ENCODE measurements around the gene DUSP7.

The DUSP7 gene

GRCh38 chr3:52020796-52021195, 35.6 kb downstream of the DUSP7 start:
- TF ChIP-seq REST (IDR thresholded peaks at IDR 0.05; ENCODE audit: insufficient read depth in 1 of 2, low read depth in 2 of 2, low read length in 2 of 2) (no peak), POLR2AphosphoS5 (IDR thresholded peaks at IDR 0.05; ENCODE audit: low read depth, low read length) (no peak), SIN3A (IDR thresholded peaks at IDR 0.05; ENCODE audit: borderline replicate concordance, insufficient read depth, low read length) (no peak), TAF1 (IDR thresholded peaks at IDR 0.05; ENCODE audit: borderline replicate concordance, insufficient read depth, low read length) (no peak)

DNA sequence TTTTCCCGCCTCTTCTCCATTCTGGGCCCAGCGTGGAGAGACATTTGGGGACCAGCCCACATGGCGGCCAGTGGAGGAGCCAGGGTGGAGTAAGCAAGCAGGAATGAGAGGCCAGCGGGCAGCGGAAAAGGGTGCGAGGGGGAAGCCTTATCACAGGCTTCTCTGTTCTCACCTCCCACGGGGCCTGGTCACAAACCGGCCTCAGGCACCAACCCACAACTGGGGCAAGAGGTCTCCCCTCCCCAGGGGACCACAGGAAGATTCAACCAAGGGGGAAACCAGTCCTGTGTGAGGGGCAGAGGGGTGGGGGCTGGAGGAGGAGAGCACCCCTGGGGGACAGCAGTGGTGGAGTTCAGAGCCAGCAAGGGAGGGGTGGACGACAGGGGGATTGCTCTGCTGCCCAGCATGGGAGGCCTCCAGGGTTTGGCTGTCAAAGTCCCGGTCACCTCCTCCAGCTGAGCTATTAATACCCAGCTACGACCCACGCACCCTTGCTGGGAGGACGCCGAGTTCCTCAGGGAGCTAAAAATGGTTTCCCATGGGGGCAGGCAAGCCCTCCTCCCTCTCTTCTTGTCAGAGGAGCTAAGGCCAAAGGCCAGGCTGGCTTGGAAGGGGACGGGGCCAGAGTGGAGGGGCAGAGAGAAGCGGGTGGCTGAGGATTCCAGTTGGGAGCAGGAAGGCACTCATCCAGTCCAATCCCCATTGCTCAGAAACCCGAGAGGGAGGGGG, 36.9 kb downstream of the DUSP7 start:
- TF ChIP-seq TAF1 (IDR thresholded peaks at IDR 0.05; ENCODE audit: borderline replicate concordance, insufficient read depth, low read length) (no peak), SIN3A (IDR thresholded peaks at IDR 0.05; ENCODE audit: borderline replicate concordance, insufficient read depth, low read length) (no peak), POLR2AphosphoS5 (IDR thresholded peaks at IDR 0.05; ENCODE audit: low read depth, low read length) (no peak), REST (IDR thresholded peaks at IDR 0.05; ENCODE audit: insufficient read depth in 1 of 2, low read depth in 2 of 2, low read length in 2 of 2) (no peak), FOXP2 (optimal IDR thresholded peaks at IDR 0.05; ENCODE audit: borderline replicate concordance, extremely low read depth, extremely low read length, insufficient read depth) (no peak)

DNA sequence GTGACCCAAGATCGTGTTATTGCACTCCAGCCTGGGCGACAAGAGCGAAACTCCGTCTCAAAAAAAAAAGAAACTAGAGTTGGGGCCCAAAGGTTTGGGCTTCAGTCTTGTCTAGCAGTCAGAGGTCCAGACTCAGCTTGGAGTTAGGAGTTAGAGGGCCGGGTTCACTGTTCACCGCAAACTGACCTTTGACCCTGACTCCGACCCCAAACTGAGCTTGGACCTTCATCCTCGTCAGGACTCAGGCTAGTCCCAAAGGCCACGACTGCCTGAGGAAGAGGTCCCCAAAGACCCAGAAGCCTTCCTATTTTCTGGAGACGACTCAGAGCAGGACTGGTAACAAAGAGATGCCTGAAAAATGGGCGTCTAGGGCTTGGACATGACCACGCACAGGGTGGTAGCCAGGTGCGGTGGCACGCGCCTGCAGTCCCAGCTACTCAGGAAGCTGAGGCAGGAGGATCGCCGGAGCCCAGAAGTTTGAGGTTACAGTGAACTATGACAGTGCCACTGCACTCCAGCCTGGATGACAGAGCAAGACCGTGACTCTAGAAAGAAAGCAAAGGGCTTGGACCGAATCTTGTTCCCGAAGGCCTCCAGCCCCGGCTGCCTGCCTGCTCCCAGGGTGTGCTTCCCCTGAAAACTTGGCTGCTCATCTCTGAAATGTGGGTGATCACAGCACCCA, 37.9 kb downstream of the DUSP7 start:
- TF ChIP-seq SIN3A (IDR thresholded peaks at IDR 0.05; ENCODE audit: borderline replicate concordance, insufficient read depth, low read length) (no peak), TAF1 (IDR thresholded peaks at IDR 0.05; ENCODE audit: borderline replicate concordance, insufficient read depth, low read length) (no peak), POLR2AphosphoS5 (IDR thresholded peaks at IDR 0.05; ENCODE audit: low read depth, low read length) (no peak), REST (IDR thresholded peaks at IDR 0.05; ENCODE audit: insufficient read depth in 1 of 2, low read depth in 2 of 2, low read length in 2 of 2) (no peak)

GRCh38 chr3:52017586-52017985, 38.8 kb downstream of the DUSP7 start:
- TF ChIP-seq POLR2AphosphoS5 (IDR thresholded peaks at IDR 0.05; ENCODE audit: low read depth, low read length): no peak
- no peak for TF ChIP-seq FOXP2 (optimal IDR thresholded peaks at IDR 0.05; ENCODE audit: borderline replicate concordance, extremely low read depth, extremely low read length, insufficient read depth)
- TF ChIP-seq REST (IDR thresholded peaks at IDR 0.05; ENCODE audit: insufficient read depth in 1 of 2, low read depth in 2 of 2, low read length in 2 of 2): no peak
- TF ChIP-seq TAF1 (IDR thresholded peaks at IDR 0.05; ENCODE audit: borderline replicate concordance, insufficient read depth, low read length): no peak
